ENCODE measurements around the gene PAK4. TPM values are rescaled to one million over a fixed set of nuclear protein-coding genes. Genes with fewer than 3 reads are reported as not detected.
A peak's percentile ranks its signal among the peaks of the same experiment; 100 is the strongest.

The PAK4 gene
- total and polyA plus RNA-seq, 3 donors from 2014 or later = 61.0 to 88.3 (median 84.3) TPM

DNA sequence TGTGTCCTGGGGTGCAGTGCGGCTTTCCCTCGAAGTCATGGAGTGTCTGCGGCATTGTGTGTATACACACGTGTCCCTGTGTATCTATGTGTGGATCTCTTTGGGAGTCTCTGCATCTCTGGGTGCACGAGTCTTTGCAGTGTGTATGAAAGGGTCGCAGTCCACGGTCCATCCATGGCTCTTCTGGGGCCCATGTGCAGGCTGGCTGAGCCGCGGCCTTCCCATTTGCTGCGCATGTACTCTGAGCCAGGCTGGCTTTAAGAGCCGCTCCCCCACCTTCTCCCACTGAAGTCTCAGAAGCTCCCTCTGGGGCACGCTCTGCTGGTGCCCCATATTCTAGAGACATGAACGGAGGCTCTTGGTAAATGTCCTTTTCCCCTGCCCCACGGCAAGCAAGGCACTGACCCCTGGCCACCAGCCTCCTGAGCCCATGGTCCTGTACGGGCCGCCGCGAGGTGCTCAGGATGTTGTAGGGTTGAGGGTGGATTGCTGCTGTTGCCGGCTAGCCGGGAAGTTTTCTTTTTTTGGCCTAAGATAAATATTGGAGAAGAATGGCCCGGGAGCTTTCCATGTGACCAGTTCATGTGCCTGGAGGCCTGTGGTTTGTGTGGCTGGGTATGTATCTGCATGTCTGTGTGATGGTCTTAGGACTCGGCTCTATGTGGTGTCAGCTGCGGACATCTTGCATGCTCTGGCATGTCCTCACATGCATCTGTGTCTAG is 31.9 kb downstream of the PAK4 start:
- Histone ChIP-seq H3K4me3 (no peak overlapping the region), H3K27ac (no peak overlapping the region), H3K9me3 (no peaks in the 10 kb centered on the region), H3K27me3 (no peaks in the 10 kb centered on the region), H3K4me1 (peaks cover 29% of the 10 kb centered on the region), H3K36me3 (ENCODE audit: low read depth, missing control alignments) (no peaks in the 10 kb centered on the region)
- WGBS, 2 donors = 69 to 73% methylated on average over 18 to 23 of the region's 23 CpGs
- no peak for DNase-seq
- intact Hi-C loops (cut with DNase I; ENCODE audit: low total_unique reads) = no loop called here
- no peak for TF ChIP-seq POLR2A (IDR thresholded peaks at IDR 0.05)

DNA sequence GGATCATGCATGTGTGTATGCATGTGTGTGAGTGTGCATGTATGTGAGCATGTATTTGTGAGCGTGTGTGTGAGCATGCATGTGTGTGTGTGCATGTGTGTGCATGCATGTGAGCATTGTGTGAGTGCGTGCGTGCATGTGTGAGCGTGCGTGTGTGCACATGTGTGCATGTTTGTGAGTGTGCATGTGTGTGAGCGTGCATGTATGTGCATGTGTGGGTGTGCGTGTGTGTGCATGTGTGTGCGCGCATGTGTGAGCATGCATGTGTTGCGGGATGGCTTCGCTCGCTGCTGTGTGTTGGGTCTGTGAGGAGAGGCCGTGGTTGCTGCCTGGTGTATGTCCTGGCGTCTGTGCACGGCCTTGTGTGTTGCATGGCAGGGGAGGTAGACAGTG is 32.4 kb downstream of the PAK4 start:
- no peak for DNase-seq
- WGBS, 2 donors = 86 to 92% methylated on average over 9 to 15 of the region's 15 CpGs
- Histone ChIP-seq H3K27ac (no peak overlapping the region), H3K4me1 (peaks cover 29% of the 10 kb centered on the region), H3K36me3 (ENCODE audit: low read depth, missing control alignments) (no peaks in the 10 kb centered on the region), H3K4me3 (no peak overlapping the region), H3K9me3 (no peaks in the 10 kb centered on the region), H3K27me3 (no peaks in the 10 kb centered on the region)
- intact Hi-C loops (cut with DNase I; ENCODE audit: low total_unique reads) = no loop called here
- TF ChIP-seq, protein P1, sequence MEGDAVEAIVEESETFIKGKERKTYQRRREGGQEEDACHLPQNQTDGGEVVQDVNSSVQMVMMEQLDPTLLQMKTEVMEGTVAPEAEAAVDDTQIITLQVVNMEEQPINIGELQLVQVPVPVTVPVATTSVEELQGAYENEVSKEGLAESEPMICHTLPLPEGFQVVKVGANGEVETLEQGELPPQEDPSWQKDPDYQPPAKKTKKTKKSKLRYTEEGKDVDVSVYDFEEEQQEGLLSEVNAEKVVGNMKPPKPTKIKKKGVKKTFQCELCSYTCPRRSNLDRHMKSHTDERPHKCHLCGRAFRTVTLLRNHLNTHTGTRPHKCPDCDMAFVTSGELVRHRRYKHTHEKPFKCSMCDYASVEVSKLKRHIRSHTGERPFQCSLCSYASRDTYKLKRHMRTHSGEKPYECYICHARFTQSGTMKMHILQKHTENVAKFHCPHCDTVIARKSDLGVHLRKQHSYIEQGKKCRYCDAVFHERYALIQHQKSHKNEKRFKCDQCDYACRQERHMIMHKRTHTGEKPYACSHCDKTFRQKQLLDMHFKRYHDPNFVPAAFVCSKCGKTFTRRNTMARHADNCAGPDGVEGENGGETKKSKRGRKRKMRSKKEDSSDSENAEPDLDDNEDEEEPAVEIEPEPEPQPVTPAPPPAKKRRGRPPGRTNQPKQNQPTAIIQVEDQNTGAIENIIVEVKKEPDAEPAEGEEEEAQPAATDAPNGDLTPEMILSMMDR (IDR thresholded peaks at IDR 0.05) = no peak
- TF ChIP-seq POLR2A (IDR thresholded peaks at IDR 0.05) = no peak

DNA sequence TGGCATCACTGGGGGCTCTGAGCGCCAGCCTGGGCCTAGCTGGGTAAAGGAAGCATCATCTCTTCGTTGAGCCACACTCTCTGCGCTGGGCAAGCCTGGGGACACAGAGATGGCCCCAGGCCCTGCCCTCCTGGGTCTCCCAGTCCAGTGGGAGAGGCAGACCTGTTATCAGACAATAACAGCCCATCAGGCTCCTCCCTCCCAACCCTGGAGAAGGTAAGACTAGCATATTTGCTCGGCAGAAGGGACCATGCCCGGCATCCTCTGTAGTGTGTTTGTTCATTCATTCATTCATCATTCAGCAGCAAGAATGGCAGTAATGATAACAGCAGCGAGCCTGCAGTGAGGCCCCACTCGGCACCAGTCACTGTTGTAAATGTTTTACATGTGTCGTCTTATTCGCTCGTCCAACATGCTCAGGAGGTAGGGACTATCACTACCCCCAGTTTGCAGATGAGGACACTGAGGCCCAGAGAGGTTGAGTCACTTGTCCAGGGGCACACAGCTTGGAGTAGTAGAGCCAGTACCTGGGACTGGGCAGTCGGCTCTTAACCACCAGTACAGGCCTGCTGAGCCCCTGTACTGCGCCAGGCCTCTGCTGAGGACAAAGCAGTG is 33.2 kb downstream of the PAK4 start:
- Histone ChIP-seq H3K4me3 (no peak overlapping the region), H3K4me1 (peaks cover 29% of the 10 kb centered on the region), H3K27me3 (no peaks in the 10 kb centered on the region), H3K27ac (no peak overlapping the region), H3K36me3 (ENCODE audit: low read depth, missing control alignments) (no peaks in the 10 kb centered on the region), H3K9me3 (no peaks in the 10 kb centered on the region)
- DNase-seq = no peak
- TF ChIP-seq POLR2A (IDR thresholded peaks at IDR 0.05) = no peak
- TF ChIP-seq, protein P1 (IDR thresholded peaks at IDR 0.05) = no peak
- WGBS, 2 donors = 85 to 89% methylated on average over 10 to 12 of the region's 12 CpGs
- intact Hi-C loops (cut with DNase I; ENCODE audit: low total_unique reads) = no loop called here

DNA sequence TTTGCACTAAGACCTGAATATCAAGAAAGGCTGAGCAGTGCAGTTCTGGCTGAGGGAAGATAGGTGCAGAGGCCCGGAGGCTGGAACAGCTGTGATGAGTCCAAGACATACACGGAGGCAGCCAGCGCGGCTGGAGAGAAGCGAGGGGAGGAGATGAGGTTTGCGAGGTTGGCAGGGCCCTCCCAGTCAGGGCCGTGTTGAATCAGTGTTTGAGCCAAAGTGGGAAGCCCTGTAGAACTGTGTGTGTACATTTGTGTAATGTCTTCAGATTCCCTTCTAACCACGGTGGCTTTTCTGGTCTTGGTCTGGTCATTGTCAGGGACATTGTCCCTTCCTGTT is 34.9 kb downstream of the PAK4 start:
- WGBS, 2 donors = 41 to 42% methylated on average over 8 of the region's 8 CpGs
- DNase-seq = peak; percentile 76
- H3K36me3 ChIP-seq (ENCODE audit: low read depth, missing control alignments) = no peaks in the 10 kb centered on the region
- no peak overlapping the region for H3K27ac ChIP-seq
- no peak overlapping the region for H3K4me3 ChIP-seq
- no peaks in the 10 kb centered on the region for H3K27me3 ChIP-seq
- TF ChIP-seq POLR2A (IDR thresholded peaks at IDR 0.05) = no peak
- TF ChIP-seq, protein P1 (IDR thresholded peaks at IDR 0.05) = no peak
- intact Hi-C loops (cut with DNase I; ENCODE audit: low total_unique reads) = no loop called here
- peaks cover 29% of the 10 kb centered on the region for H3K4me1 ChIP-seq
- no peaks in the 10 kb centered on the region for H3K9me3 ChIP-seq

DNA sequence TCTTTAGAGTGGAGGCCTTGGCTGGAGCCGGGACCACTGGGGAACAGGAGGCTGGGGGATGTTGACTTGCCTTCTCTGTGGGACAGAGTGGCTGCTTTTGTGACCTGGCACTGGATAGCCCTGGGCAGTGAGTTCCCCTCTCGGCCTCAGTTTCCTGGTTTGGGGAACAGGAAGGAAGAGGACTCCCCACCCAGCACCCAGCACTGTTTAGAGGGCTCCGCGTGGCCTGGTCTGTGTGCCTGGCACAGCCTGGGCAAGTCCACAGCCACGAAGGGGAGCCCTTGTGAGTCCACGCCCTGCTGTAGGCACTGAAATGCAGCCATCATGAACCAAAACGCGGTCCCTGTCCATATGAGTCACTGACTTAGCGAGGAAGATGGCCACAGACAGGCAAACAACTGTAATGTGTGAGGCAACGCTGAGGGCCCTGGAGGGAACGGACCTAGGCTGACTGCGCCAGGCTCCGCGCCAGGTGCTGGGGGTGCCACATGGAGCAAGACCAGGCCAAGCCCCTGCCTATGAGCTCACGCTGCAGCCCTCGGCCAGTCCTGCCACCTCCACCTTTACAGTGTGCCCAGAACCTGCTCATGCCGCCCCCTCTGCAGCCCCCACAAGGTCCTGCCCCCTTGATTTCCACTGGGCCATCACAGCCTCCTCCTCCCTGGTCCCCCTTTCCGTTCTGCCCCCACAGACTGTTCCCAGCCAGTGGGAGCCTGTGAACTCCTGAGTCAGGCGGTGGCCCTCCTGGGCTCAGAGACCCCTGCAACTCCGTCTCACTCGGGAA is 35.5 kb downstream of the PAK4 start:
- H3K27me3 ChIP-seq = no peaks in the 10 kb centered on the region
- no peak for DNase-seq
- H3K4me1 ChIP-seq = peaks cover 29% of the 10 kb centered on the region
- WGBS, 2 donors = 90 to 91% methylated on average over 9 to 21 of the region's 21 CpGs
- H3K36me3 ChIP-seq (ENCODE audit: low read depth, missing control alignments) = no peaks in the 10 kb centered on the region
- no peak overlapping the region for H3K27ac ChIP-seq
- H3K9me3 ChIP-seq = no peaks in the 10 kb centered on the region
- no peak for TF ChIP-seq POLR2A (IDR thresholded peaks at IDR 0.05)
- TF ChIP-seq, protein P1 (IDR thresholded peaks at IDR 0.05) = no peak
- intact Hi-C loops (cut with DNase I; ENCODE audit: low total_unique reads) = no loop called here
- H3K4me3 ChIP-seq = no peak overlapping the region
